Measurements from ENCODE around the gene PLXNA4.

The PLXNA4 gene

DNA sequence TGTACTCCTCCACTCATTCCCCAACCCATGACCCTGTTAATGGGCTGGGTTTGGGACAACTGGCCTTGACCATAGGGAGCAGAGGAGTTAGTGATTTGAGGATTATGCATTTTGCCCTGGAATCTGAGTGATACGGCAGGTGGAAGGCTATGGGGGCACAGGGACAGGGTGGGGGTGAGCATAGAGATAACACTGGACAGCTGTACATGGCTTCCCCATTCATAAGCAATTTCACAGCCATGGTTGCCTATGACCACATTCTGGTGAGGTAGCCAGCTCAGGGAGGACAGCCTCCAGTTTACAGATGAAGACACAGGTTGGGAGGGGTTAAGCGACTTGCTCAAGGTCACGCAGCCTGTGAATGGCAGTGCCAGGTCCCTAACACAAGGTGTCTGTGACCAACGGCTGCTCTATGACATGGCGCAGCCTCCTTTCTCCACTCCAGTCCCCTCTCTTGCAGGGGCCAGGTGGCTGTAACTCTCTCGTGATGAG lies 319.5 kb downstream of the PLXNA4 start:
- no peak for DNase-seq

DNA sequence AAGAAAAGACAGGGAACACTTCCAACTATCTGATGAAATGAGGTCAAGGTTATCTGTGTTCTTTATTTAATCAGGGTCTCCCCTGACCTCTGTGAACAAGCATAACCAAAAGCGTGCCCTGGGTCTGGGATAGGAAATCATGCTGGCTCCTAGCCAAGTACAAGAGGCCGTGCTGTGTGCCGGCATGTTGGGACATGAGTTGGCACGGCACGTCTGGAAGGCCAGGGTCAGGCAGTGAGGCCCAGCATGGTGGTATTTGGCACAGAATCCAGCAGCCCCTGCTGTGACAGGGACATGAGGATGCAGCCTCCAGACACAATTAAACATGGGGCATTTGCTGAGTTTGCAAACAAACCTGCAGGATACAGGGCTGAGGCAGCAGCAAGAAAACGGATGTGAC lies 320.4 kb downstream of the PLXNA4 start:
- no peak for DNase-seq

DNA sequence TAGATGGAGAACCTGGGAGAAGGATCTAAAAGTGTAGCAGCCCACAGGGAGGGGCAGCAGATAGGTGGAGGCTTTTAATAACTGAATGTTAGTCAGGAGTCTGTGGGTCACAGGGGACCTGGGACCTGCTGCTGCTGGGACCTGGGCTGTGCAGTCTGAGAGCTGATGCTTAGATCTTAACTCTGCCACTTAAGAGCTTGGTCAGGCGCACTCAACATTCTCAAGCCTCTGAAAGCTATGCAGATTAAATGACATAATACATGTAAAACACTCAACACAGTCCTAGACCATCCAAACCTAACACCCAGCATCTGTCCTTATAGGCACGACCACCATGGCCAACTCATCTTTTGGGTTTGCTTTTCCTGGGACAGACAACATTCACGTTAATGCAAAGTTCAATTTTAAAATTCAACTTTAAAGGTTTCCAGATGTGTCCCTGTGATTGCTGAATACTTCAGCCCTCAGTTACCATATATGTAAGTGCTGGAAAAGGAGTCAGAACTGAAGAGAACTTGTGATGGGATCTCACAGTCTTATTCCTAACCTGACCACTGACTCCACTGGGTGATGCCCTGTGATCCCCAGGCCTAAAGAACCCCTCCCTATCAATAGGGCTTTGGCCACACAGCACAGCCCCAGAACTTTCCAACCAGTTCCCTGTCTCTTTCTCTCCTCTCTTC lies 321.0 kb downstream of the PLXNA4 start:
- no peak for DNase-seq

DNA sequence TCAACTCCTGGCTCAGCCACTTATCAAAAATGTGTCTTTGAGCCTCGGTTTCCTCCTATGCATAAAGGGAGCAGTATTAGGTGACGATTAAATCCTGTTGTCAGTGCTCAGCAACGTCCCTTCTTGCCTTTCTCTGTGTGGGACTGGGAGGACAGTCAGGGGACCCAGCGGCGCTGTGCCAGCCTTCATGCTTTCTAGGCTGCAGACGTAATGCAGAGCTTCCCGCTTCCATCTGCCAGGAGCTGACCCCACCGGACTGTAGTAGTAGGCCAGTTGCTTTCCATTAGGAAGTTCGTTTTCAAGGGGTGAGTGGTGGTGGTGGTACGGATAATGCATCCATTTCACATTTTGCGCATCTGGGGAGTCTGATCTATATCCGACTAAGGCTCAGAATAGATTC lies 321.8 kb downstream of the PLXNA4 start:
- no peak for DNase-seq

DNA sequence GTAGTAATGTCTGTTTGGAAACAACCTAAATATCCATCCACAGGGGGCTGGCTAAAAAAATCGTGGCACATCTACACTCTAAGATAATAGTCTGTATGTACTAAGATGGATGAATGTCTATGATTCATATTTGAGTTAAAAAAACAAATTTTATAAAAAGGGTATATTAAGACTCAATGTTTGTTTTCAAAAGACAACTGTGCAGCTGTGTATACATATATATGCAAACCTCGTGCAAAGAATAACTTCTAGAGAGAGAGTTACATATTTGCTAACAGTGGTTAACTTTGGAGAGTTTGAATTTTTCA lies 323.5 kb downstream of the PLXNA4 start:
- DNase-seq: no peak

DNA sequence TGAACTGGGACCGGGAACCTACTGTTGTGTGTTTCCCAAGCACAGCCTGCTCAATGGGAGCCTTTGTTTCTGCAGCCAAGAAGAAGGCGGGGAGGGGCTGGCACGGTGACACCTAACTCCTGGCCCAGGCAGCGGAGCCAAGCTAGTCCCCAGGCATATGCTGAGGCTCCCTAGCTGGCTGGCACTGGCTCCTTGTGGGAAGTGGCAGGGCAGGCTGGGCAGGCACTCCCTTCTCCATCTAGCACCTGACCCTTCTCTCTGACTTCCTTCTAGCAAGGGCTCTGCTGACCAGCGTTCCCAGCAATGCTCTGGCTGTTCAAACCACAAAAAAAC lies 325.0 kb downstream of the PLXNA4 start:
- peak; percentile 51 for DNase-seq

DNA sequence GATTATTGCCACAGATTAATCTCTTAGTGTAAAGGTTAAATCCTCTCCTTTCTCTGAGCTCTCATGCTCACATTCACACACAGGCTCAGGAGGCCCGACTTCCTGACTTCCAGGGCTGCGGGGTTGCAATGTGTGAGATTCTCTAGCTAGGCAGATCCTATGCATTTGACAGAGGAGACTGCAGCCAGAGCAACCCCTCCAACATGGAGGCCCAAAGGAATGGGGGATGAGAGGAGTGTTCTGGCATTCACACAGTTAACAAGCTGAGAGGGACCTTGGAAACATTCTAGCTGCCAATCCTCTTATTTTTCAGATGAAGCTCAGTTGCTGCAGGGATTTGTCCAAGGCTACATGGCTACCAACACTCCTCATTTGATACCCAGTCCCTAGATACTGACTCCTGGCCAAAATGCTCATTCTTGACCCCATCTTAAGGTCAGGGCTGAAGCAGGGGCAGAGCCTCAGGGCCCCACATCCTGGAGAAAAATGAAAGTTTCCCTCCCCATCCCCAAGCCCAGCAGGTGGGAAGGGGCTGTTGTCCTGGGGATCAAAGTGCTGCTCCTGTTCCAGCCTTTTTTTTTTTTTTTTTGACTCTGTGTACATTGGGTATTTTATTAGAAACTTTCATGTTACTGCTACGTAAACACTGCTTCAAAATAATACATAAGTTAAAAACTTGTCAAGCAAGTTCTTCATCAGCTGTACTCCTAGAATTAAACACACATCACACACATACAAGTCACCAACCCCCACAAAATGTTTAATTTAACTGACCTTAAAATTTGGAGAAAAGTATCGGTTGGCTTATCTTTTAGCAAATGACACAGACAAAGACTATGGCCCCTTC lies 325.6 kb downstream of the PLXNA4 start:
- DNase-seq: no peak

DNA sequence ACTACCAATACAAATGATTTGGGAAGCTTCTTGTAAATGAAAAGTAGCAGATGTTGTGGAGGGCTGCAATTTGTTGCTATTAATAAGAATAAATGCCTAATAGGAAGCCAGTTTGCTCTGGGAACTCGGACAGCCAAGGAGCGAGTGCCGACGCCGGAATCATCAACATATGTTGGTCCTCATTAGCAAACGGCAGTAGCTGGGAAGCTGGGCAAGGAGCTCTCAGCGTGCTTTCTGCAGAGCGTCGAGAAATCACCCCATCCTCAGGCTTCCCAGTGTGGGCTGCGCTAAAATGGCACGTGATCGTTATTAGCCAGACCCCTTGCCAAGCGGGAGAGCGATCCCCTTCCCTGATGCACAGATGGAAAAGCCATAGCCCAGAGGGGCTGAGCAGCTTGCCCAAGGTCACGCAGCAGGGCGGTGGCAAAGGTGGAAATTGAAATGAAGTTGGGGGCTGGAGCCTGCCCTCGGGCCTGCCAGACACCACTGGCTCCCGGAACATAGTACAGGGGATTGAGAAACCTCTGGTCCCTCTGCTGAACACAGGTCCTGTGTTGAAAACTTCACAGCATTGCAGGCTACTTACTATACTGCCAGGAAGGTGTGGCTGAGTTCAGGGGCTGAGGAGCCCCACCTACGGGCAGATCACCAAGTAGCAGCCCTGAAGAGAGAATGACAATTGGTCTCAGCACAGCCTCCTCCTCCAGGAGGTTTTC lies 326.9 kb downstream of the PLXNA4 start:
- DNase-seq: no peak

DNA sequence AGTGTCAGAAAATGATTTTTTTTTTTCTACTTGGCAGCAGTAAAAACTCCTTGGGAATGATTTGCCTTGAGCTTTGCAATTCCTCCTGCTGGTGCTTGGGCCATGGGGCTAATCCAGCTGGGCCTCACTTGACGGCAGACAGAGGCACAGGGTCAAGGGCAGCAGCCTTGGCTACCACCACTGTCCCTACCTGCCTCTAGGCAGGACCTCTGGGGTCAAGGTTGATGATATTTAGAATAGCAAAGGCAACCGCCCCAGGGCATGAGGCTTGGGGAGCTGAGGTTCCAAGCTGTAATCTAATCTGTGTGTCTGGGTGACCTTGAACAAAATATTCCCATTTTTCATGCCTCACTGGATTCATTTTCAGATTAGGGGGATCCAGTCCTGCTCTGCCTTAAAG lies 327.4 kb downstream of the PLXNA4 start:
- DNase-seq: no peak

DNA sequence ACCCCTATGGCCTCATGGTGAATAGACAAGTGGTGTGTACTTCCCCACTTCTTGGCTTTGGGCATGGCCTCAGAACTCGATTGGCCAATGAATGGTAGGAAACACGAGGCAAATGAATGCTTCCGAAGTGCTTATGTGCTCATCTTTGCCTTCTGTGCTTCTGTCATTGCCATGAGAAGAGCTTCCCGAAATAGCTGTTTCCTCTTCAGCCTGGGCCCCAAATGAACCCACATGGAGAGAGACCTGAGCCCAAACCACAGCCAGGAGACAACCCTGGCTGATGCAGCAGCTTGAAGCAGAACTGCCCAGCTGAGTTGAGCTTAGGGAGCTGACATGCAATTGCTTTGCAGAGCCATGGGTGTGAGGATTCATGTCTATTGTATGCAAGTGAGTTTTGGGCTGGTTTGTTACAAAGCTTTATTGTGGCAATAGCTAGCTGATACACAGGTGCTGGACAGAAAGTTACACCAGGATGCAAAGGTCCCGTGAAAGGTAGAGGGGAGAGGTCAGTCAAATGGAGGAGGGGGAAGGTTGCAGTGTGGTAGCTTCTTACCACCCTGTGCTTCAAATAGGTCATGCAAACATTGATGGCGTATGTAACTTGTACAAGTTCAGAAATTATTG lies 328.2 kb downstream of the PLXNA4 start:
- DNase-seq: no peak

DNA sequence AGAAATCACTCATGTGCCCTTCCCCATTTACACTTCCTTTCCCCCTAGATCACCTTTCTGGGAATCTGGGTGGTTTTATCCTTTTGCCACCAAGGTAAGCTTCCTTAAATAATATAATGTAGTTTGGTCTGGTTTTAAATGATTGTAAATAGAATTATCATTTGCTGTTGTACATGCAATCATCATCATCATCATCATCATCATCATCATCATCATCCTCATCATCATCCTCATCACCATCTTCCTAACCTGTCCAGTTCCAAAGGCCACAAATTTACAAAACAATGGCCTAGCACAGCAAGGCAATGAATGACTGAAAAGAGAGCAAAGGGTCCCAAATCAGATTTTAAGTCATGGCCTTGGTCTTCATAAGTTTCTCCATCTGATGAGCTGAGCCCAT lies 329.7 kb downstream of the PLXNA4 start:
- no peak for DNase-seq

DNA sequence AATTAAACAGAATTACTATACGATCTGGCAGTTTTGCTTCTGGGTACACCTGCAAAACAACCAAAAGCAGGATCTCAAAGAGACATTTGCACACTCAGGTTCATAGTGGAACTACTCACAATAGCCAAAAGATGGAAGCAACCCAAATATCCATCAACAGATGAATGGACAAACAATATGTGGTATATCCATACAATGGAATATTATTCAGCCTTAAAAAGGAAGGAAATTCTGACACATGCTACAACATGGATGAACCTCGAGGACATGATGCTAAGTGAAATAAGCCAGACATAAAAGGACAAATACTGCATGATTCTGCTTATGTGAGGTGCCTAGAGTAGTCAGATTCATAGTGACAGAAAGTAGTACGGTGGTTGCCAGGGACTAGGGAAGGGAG lies 330.7 kb downstream of the PLXNA4 start:
- DNase-seq: no peak

DNA sequence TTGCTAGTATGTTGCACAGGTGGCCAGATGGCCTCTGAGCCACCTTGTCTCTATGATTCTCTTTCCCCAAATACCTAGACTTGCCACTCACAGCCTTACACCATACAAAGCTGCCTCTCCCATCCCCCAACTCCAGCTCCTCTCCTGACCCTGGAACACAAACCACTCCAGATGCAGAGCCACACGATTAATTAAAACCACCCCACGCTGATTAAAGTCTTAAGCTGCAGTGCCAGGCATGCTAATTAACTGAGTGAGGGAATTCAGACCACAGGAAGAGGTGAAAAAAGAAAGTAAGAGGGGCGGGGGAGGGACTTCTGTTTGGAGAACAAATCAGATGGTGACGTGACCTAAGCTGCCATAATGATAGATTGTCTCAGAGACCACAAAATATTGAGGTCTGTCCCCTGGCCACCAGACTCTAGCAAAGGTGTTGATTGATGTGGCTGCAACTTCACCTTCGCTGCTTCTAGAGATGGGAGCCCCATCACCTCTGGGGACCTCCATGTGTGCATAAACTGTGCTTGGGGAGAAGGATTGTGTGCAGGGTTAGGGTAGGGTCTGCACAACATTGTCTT lies 331.3 kb downstream of the PLXNA4 start:
- no peak for DNase-seq

DNA sequence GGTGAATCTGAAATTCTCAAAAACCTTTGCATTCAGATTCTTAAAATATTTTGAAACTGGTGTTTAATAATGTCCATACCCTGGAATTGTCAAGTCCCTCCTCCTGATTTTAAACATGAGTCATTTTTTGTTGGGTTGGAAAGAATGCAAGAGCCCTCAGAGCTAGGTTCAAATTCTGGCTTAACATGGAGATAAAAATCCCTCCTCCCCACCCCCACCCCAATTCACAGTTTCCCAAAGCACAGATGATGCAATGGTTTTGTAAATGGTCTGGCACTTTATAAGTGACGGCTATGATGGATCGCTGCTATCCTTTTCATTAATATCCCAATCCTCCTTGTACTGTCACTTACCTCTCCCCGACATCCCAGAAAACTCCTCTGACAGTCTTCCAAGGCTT lies 332.8 kb downstream of the PLXNA4 start:
- no peak for DNase-seq

DNA sequence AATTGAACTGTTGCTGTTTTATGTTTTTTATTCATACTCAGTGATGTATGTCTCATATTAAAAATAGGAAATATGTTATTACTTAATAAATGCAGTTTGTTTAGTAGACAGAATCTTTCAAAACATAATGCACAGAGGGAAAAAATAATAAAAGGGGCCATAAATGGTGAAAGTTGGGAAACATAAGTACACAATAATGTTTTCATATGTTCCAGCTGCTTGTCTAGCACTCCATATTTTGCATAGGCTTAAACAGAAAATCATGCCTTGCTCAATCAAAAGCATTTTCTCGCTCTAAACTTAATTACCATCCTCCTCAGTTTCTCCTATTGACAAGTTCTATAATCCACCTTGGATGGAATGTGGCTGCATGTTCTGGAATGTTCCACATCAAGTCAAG lies 333.2 kb downstream of the PLXNA4 start:
- no peak for DNase-seq

DNA sequence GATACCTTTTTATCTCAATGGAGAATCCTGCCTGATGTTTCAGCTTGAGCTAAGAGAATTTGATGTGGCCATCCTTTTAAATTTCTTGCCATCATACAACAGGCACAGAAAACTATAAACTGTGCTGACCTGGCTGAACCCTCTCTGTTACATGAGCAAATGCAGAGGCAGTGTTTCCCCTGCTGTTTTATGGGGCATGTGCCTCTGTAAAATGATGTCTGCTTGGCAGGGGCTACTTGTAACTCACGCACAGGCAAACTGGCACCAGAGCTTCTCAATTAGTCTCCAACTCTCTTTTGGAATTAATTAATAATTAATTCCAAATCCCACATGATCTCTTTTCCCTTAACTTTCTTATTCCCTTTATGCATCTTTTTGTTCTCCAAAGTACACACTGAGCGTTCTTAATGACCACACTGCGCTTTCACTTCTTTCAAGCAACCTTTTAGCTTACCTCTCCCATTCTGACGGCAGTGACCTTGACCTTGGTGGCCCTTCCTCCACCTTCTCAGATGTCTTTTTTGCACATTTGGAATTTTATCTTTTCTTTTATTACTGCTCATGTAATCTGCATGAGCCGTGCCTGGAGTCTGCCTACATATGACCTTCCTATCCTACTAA lies 334.0 kb downstream of the PLXNA4 start:
- DNase-seq: no peak

DNA sequence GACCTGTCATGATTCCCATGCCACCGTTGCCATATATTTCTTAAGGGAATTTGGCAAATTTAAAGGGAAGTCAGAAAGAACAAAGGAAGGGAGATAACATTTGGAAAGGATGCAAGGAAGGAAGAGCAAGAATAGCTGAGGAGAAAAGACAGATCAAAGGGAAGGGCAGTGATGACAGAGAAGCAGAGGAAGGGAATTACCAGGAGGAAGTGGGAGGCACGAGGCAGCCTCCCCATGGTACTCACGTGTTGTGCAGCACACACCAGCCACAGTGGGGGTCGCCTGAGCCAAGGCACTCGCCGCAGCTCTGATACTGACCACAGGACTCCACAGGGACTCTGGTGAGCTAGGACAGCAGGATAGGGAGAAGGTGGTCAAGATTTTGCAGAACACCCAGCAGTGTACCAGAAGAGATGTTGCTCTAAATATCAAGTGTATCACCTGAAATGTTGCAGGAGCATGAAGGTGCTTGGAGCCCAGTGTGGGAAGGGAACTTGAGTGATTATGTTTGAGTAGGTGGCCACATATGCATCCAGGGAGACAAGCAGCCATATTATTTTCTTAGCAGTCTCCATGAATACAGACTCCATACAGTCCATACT lies 335.3 kb downstream of the PLXNA4 start:
- DNase-seq: no peak

DNA sequence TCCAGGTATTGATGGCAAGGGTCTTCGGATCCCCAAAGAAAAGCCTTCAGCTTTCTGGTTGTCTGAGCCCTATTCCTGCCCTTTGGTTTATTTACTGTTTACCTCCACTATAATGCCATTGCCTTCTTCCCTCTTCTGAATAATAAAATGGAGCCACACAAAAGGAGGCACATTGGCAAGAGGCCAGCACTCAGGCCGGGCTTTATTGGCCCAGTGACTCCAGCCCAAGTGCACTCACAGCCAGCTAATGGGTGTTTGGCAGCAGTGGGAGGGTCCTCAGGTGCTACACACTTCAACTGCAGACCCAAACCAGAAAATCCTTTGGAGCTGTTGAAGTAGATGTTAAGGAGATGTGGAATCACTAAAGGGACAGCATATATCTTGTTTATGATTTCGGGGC lies 336.0 kb downstream of the PLXNA4 start:
- DNase-seq: no peak

DNA sequence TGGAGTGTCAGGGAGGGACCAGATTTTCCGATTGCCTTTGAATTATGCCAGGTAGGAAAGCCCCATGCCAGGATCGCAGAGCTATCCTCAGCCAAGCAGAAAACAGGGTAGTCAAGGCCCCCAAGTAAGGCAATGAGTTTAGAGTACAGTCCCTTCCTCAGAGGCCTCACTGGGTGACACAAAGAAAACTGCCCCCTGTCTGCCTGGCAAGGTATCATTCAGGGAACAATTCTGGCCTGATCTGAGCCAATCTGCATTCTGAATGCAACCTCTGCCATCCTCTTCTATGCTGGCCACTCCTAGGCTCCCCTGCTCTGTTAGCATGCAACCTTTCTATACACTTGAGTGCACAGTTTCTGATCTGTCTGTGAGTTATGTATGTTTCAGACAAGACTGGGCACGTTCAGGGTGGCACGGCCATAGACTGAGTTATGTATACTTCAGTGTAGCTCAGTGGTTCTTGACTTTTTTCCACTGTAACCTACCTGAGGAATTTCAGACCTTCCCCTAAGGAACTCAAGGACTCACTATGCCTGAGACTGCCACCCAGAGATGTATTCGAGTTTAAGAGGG lies 336.8 kb downstream of the PLXNA4 start:
- no peak for DNase-seq

DNA sequence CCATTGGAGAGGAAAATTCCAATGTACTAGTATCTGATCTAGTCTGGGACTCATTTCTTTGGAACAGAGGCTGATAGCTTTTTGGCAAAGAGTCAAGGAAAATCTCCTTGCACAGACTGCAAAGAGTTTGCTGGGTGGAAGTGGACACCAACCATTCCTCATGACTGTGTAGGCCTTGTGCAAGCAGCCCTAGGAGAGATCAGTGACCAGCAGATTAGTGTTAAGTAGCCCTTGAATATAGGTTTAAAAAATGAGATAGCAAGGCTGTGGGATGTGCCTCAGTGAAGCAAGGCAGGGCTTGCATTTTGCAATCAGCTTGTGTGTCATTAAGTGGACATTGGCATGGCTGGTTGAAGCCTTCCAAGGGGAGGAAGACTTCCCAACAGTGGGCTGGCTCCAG lies 341.6 kb downstream of the PLXNA4 start:
- DNase-seq: no peak

DNA sequence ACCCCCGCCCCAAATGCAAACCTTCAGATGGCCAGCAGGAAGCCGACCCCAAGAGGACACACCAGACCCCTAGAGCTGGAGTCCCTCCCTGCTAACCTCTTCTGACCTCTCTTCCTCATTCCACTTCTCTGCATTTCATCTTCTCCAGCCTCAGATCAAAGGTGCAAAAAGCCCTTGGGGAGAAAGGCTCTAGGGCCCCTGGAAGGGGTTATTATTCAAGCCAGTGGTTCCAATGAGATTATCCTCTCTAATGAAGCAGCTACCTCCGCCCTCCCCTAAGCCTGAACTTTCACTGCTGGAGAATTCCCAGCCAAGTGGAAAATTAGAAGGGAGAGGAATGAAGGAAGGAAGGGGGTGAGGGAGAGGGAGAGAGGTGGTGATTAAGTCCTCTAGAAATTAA lies 343.9 kb downstream of the PLXNA4 start:
- peak; percentile 44 for DNase-seq

DNA sequence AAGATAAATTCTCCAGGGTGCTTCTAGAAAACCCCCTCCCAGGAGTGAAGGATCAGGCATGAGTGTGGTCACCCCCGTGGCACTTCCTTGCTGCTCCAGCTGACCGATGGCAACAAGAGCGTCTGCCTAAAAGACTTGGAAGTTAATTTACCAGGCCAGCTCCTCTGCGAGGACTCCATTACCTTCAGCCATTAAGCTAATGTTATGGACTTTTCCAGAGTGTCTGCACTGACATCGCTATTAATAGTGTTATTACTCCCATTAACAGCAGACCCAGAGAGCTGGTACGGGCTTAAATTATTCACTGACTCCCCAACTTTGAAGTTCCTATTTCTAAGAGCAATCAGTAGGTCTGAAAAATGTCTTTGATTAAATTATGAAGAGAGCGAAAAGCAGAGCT lies 345.8 kb downstream of the PLXNA4 start:
- DNase-seq: no peak

Measured in right kidney (tissue), 1 donor.